Endothelial cell of umbilical vein (primary cell): ENCODE results near the gene ADCY5. TPM values are rescaled to one million over a fixed set of nuclear protein-coding genes. Genes with fewer than 3 reads are reported as not detected.

ENCODE experiments used
- BruUV-seq: library from RNA; stranded (reverse); fragments of 400-500 nt; replicated peaks from 2 replicates; lab custom pipeline; 2021; lab: Mats Ljungman, UMichigan
- CTCF ChIA-PET: fragments of 300-600, 350-600 bp; sonication (Branson Sonifier 250); formaldehyde crosslinking; loops from one replicate; lab custom pipeline; 2021; ENCODE audit warnings: antibody characterized with exemption, inconsistent platforms; lab: Charles Lee
- POLR2A ChIA-PET: fragments of 300-600, 350-600 bp; sonication (Branson Sonifier 250); formaldehyde crosslinking; loops from one replicate; lab custom pipeline; 2021; ENCODE audit warnings: antibody characterized with exemption, inconsistent platforms; lab: Charles Lee
- DNase-seq: peaks from one replicate; pipeline ENCODE4 v3.0.0-alpha.2; 2011; ENCODE audit warnings: low read depth, low spot score
- FAIRE-seq: peaks from 2 replicates; lab custom pipeline; 2011; peaks lifted over from hg19 to GRCh38; lab: Jason Lieb, UNC
- H2AFZ ChIP-seq: 2 replicates; pipeline ENCODE4 v1.6.0; 2012; ENCODE audit warnings: low read depth, low read length, control low read depth, inconsistent platforms
- H3K27ac ChIP-seq: 2 replicates; pipeline ENCODE4 v1.5.1; 2011; ENCODE audit warnings: low read depth, mild to moderate bottlenecking, control low read depth, low read length, moderate library complexity; ENCODE audit not compliant: insufficient read depth
- H3K27me3 ChIP-seq, 2 experiments: 2 replicates each; pipeline versions ENCODE4 v1.6.0 to v1.6.1; 2011; ENCODE audit warnings: low read length in 2 of 2, mixed read lengths in 1 of 2; ENCODE audit not compliant: control insufficient read depth in 2 of 2, insufficient read depth in 2 of 2
- H3K36me3 ChIP-seq, 2 experiments: 2 replicates in 1 of 2; 3 replicates in 1 of 2; pipeline ENCODE4 v1.5.1; 2011; ENCODE audit warnings: low read length in 2 of 2, mild to moderate bottlenecking in 1 of 2, moderate library complexity in 1 of 2; ENCODE audit not compliant: control insufficient read depth in 2 of 2, insufficient read depth in 2 of 2; ENCODE audit errors: extremely low read depth in 1 of 2
- H3K4me1 ChIP-seq: 3 replicates; pipeline ENCODE4 v1.5.1; 2011; ENCODE audit warnings: mild to moderate bottlenecking, low read length; ENCODE audit not compliant: control insufficient read depth, insufficient read depth; ENCODE audit errors: extremely low read depth
- H3K4me2 ChIP-seq: 2 replicates; pipeline ENCODE4 v1.6.1; 2011; ENCODE audit warnings: low read length, control low read depth, mixed read lengths; ENCODE audit not compliant: insufficient read depth
- H3K4me3 ChIP-seq, 3 experiments: fragments of 200-600 bp in 1 of 3; sonication (generic), shearing (Covaris generic) in 1 of 3; replicated peaks in 1 of 3; 2 replicates each; pipeline ENCODE4 v1.5.1; 2011 to 2016; ENCODE audit warnings: control low read depth in 3 of 3, low read length in 3 of 3, mild to moderate bottlenecking in 2 of 3, inconsistent platforms in 1 of 3, low read depth in 1 of 3, moderate library complexity in 1 of 3; ENCODE audit not compliant: insufficient read depth in 1 of 3
- H3K79me2 ChIP-seq: 2 replicates; pipeline ENCODE4 v1.6.0; 2012; ENCODE audit warnings: low read length, inconsistent platforms; ENCODE audit not compliant: control insufficient read depth, insufficient read depth
- H3K9ac ChIP-seq: replicated peaks from 2 replicates; pipeline ENCODE3; 2011; ENCODE audit warnings: low read length, control low read depth; ENCODE audit not compliant: insufficient read depth; ENCODE audit errors: extremely low read depth
- H3K9me1 ChIP-seq: replicated peaks from 3 replicates; pipeline ENCODE4 v1.6.0; 2011; ENCODE audit warnings: mild to moderate bottlenecking, low read length; ENCODE audit not compliant: control insufficient read depth, insufficient read depth; ENCODE audit errors: extremely low read depth
- H3K9me3 ChIP-seq: replicated peaks from 2 replicates; pipeline ENCODE4 v1.5.1; 2012; ENCODE audit warnings: low read length, inconsistent platforms; ENCODE audit not compliant: control insufficient read depth, insufficient read depth
- H4K20me1 ChIP-seq: replicated peaks from 2 replicates; pipeline ENCODE3; 2011; ENCODE audit warnings: mild to moderate bottlenecking, low read length; ENCODE audit not compliant: control insufficient read depth, insufficient read depth; ENCODE audit errors: extremely low read depth
- EZH2 ChIP-seq: IDR thresholded peaks from 2 replicates; pipeline ENCODE4 v1.6.1; 2012; ENCODE audit warnings: borderline replicate concordance, low read depth, mild to moderate bottlenecking, moderate library complexity, low read length, inconsistent platforms; ENCODE audit not compliant: severe bottlenecking
- FOS ChIP-seq: IDR thresholded peaks from 2 replicates; pipeline ENCODE4 v1.6.1; 2011; ENCODE audit warnings: mild to moderate bottlenecking, low read length, moderate library complexity, borderline replicate concordance; ENCODE audit not compliant: insufficient read depth
- GATA2 ChIP-seq: IDR thresholded peaks from 2 replicates; pipeline ENCODE4 v1.7.0; 2011; ENCODE audit warnings: low read depth, mild to moderate bottlenecking, moderate library complexity, mixed read lengths, low read length; ENCODE audit not compliant: insufficient read length, insufficient read depth
- JUN ChIP-seq: IDR thresholded peaks from 2 replicates; pipeline ENCODE4 v1.6.1; 2011; ENCODE audit warnings: borderline replicate concordance, low read depth; ENCODE audit not compliant: insufficient read length, insufficient read depth
- MAX ChIP-seq: IDR thresholded peaks from 2 replicates; pipeline ENCODE4 v1.6.1; 2011; ENCODE audit not compliant: insufficient read depth, insufficient read length
- MYC ChIP-seq: IDR thresholded peaks from one replicate; pipeline ENCODE4 v1.6.1; 2011; ENCODE audit warnings: mild to moderate bottlenecking, low read depth, low read length
- POLR2A ChIP-seq: IDR thresholded peaks from 2 replicates; pipeline ENCODE4 v1.6.1; 2012; ENCODE audit warnings: low read depth, mild to moderate bottlenecking, control low read depth, low read length
- POLR2AphosphoS5 ChIP-seq: IDR thresholded peaks from 2 replicates; pipeline ENCODE4 v1.6.1; 2012; ENCODE audit warnings: low read depth, mild to moderate bottlenecking, control low read depth, low read length, moderate library complexity; ENCODE audit not compliant: insufficient read depth
- dilution Hi-C: fragments of 300-500 bp; cut with MboI; formaldehyde crosslinking; loops from one replicate; pipeline ENCODE4 v1.15.0; 2019; ENCODE audit warnings: low sequenced_read_pairs; ENCODE audit not compliant: extremely low pct_ligation_motif_present
- intact Hi-C: fragments of 100-400 bp; cut with micrococcal nuclease; formaldehyde crosslinking; loops from one replicate; pipeline ENCODE4 v1.10.0; 2022
- polyA plus RNA-seq, 4 experiments: library from polyadenylated mRNA; depleted of rRNA in 3 of 4; stranded (reverse) in 3 of 4; unstranded in 1 of 4; fragments of >200 nt; gene quantifications; 2 replicates each; pipeline versions ENCODE4 v1.2.1 to v1.2.3, GENCODE V29; 2011 to 2012; ENCODE audit warnings: missing spikeins in 1 of 4
- total RNA-seq: library from RNA; stranded (reverse); gene quantifications from 2 replicates; pipeline ENCODE4 v1.2.3, GENCODE V29; 2021

The ADCY5 gene
- total and polyA plus RNA-seq, 2 donors (not counting 3 experiments of a cell fraction or from before 2014, with no cell fraction given), result 0.01 TPM; not detected in 1

- dilution Hi-C loops (no loop called here), intact Hi-C loops (no loop called here)
- TF ChIP-seq MYC (no peak), GATA2 (no peak), POLR2AphosphoS5 (no peak), MAX (no peak)
- Histone ChIP-seq H3K27me3 (no peaks in the 10 kb centered on the region), H3K27ac (no peak overlapping the region), H3K4me2 (no peak overlapping the region), H3K9ac (no peak overlapping the region), H3K4me3 (no peak overlapping the region), H2AFZ (no peak overlapping the region), H3K79me2 (no peaks in the 10 kb centered on the region), H3K9me1 (no peaks in the 10 kb centered on the region), H3K4me1 (no peaks in the 10 kb centered on the region), H4K20me1 (no peaks in the 10 kb centered on the region), H3K36me3 (no peaks in the 10 kb centered on the region), H3K9me3 (no peaks in the 10 kb centered on the region)
- BruUV-seq, result no TSS peak
- DNase-seq (no peak), FAIRE-seq (no peak)
- CTCF ChIA-PET, result interaction anchor here (1.7 to 12.7 kb wide), 4 partner anchors 12 to 234 kb away, joined by 3 to 151 read pairs (median 64); no protein-coding TSS in a partner anchor
- POLR2A ChIA-PET, result no interaction called here
Observed at GRCh38 chr3:123327956-123328850, 120.7 kb downstream of the ADCY5 start.

GRCh38 chr3:123327480-123327879 is 121.4 kb downstream of the ADCY5 start:
- no peaks in the 10 kb centered on the region for H3K4me1 ChIP-seq

More at GRCh38 chr3:123327480-123327879, 121.4 kb downstream of the ADCY5 start:
- Histone ChIP-seq H3K4me2 (no peak overlapping the region), H4K20me1 (no peaks in the 10 kb centered on the region), H3K9me3 (no peaks in the 10 kb centered on the region), H3K27me3 (no peaks in the 10 kb centered on the region), H3K4me3 (no peak overlapping the region), H3K9me1 (no peaks in the 10 kb centered on the region), H2AFZ (no peak overlapping the region), H3K9ac (no peak overlapping the region), H3K79me2 (no peaks in the 10 kb centered on the region), H3K36me3 (no peaks in the 10 kb centered on the region), H3K27ac (no peak overlapping the region)
- DNase-seq (no peak), FAIRE-seq (no peak)
- intact Hi-C loops (no loop called here), dilution Hi-C loops (no loop called here)
- TF ChIP-seq EZH2 (no peak), MYC (no peak), FOS (no peak), GATA2 (no peak), JUN (no peak), POLR2A (no peak)
- CTCF ChIA-PET, result interaction anchor here (1.3 to 12.7 kb wide), 3 partner anchors 163 to 235 kb away, joined by 4 to 151 read pairs (median 121); no protein-coding TSS in a partner anchor
- POLR2A ChIA-PET, result no interaction called here
- BruUV-seq, result no TSS peak
